Activated T-helper 1 cell treated with anti-CD3 and anti-CD28 coated beads, Interleukin-12 subunit alpha, Interleukin-12 subunit beta, Interleukin-2, Interleukin-4 antibody, amounts not matched to agents 30 ng/mL and 10 ng/mL and 1 ng/mL, durations not matched to agents 14 hours and 24 hours and 36 hours (primary cell): ENCODE measurements around the gene ATF7IP2. TPM values are rescaled to one million over a fixed set of nuclear protein-coding genes. Genes with fewer than 3 reads are reported as not detected.
"Not testable (repeated sequence)": the region's sequence is repeated elsewhere in the genome, so short reads cannot be mapped to it uniquely, and the experiment has no call there.

Source experiments
- DNase-seq: peaks from one replicate; pipeline ENCODE4 v3.0.0; 2021; ENCODE audit warnings: low spot score
- H3K27ac Mint-ChIP-seq: one replicate; pipeline ENCODE4 v1.8.0; 2021; ENCODE audit warnings: mild to moderate bottlenecking, mixed read lengths
- H3K27me3 Mint-ChIP-seq: one replicate; pipeline ENCODE4 v1.8.0; 2022; ENCODE audit warnings: mild to moderate bottlenecking, moderate library complexity, mixed read lengths; ENCODE audit not compliant: insufficient read depth
- H3K36me3 Mint-ChIP-seq: one replicate; pipeline ENCODE4 v1.8.0; 2021; ENCODE audit warnings: low read depth, mixed read lengths
- H3K4me1 Mint-ChIP-seq: one replicate; pipeline ENCODE4 v1.8.0; 2021; ENCODE audit warnings: low read depth, mixed read lengths
- H3K4me3 Mint-ChIP-seq: one replicate; pipeline ENCODE4 v1.8.0; 2021; ENCODE audit warnings: mild to moderate bottlenecking, moderate library complexity, mixed read lengths
- H3K9me3 Mint-ChIP-seq: one replicate; pipeline ENCODE4 v1.8.0; 2021; ENCODE audit warnings: mixed read lengths
- intact Hi-C: fragments of 100-400 bp; cut with micrococcal nuclease; formaldehyde crosslinking; loops from one replicate; pipeline ENCODE4 v1.15.1; 2024
- total RNA-seq: library from RNA; stranded (reverse); gene quantifications from 2 replicates; pipeline ENCODE4 v1.2.3, GENCODE V29; 2022

ATF7IP2 gene
- total RNA-seq, 1 donor from 2014 or later: 25.9 TPM

- Mint-ChIP-seq H3K36me3 (peaks cover 15% of the 10 kb centered on the region), H3K4me1 (no peaks in the 10 kb centered on the region), H3K27me3 (peaks cover 2% of the 10 kb centered on the region), H3K4me3 (no peak overlapping the region), H3K9me3 (peaks cover 23% of the 10 kb centered on the region), H3K27ac (no peak overlapping the region)
- intact Hi-C loops: no loop called here
- no peak for DNase-seq
Measured at GRCh38 chr16:10485698-10486382, 100.0 kb downstream of the ATF7IP2 start.

DNA sequence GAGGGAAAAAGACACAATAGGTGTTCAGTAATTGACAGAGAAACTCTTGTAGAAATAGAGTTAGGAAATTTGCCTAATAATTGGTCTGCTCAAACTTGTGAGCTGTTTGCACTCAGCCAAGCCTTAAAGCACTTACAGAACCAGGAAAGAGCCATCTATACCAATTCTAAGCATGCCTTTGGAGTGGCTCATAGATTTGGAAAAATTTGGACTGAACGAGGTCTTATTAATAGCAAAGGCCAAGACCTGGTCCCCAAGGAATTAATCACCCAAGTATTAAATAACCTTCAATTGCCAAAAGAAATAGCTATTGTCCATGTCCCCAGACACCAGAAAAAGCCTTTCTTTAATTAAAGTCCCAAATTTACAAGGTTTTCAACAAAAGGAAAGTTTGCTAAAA lies 104.3 kb downstream of the ATF7IP2 start:
- peaks cover 2% of the 10 kb centered on the region for H3K27me3 Mint-ChIP-seq
- H3K9me3 Mint-ChIP-seq: peaks cover 31% of the 10 kb centered on the region
- intact Hi-C loops: no loop called here
- no peak overlapping the region for H3K4me3 Mint-ChIP-seq
- DNase-seq: no peak
- H3K27ac Mint-ChIP-seq: no peak overlapping the region
- H3K36me3 Mint-ChIP-seq: peaks cover 5% of the 10 kb centered on the region
- no peaks in the 10 kb centered on the region for H3K4me1 Mint-ChIP-seq

GRCh38 chr16:10493276-10493675 lies 107.4 kb downstream of the ATF7IP2 start:
- Mint-ChIP-seq H3K27me3 (no peaks in the 10 kb centered on the region), H3K4me1 (no peaks in the 10 kb centered on the region), H3K36me3 (no peaks in the 10 kb centered on the region), H3K4me3 (no peak overlapping the region), H3K27ac (no peak overlapping the region), H3K9me3 (peaks cover 23% of the 10 kb centered on the region)
- DNase-seq: no peak
- intact Hi-C loops: no loop called here

GRCh38 chr16:10494343-10495030 lies 108.6 kb downstream of the ATF7IP2 start:
- no peaks in the 10 kb centered on the region for H3K27me3 Mint-ChIP-seq
- DNase-seq: no peak
- intact Hi-C loops: no loop called here
- H3K36me3 Mint-ChIP-seq: no peaks in the 10 kb centered on the region
- no peak overlapping the region for H3K4me3 Mint-ChIP-seq
- H3K27ac Mint-ChIP-seq: no peak overlapping the region
- H3K9me3 Mint-ChIP-seq: peaks cover 23% of the 10 kb centered on the region
- no peaks in the 10 kb centered on the region for H3K4me1 Mint-ChIP-seq

- intact Hi-C loops: no loop called here
Measured at GRCh38 chr16:10495031-10495345, 109.1 kb downstream of the ATF7IP2 start.

GRCh38 chr16:10497132-10498101 lies 111.6 kb downstream of the ATF7IP2 start:
- no peak overlapping the region for H3K27ac Mint-ChIP-seq
- DNase-seq: no peak
- H3K36me3 Mint-ChIP-seq: no peaks in the 10 kb centered on the region
- intact Hi-C loops: no loop called here
- peaks cover 23% of the 10 kb centered on the region for H3K9me3 Mint-ChIP-seq
- H3K4me1 Mint-ChIP-seq: no peaks in the 10 kb centered on the region
- no peak overlapping the region for H3K4me3 Mint-ChIP-seq
- H3K27me3 Mint-ChIP-seq: no peaks in the 10 kb centered on the region

More at GRCh38 chr16:10495031-10495345, 109.1 kb downstream of the ATF7IP2 start:
- peaks cover 23% of the 10 kb centered on the region for H3K9me3 Mint-ChIP-seq
- no peak overlapping the region for H3K27ac Mint-ChIP-seq
- H3K36me3 Mint-ChIP-seq: no peaks in the 10 kb centered on the region
- no peaks in the 10 kb centered on the region for H3K4me1 Mint-ChIP-seq
- no peak overlapping the region for H3K4me3 Mint-ChIP-seq
- no peak for DNase-seq
- no peaks in the 10 kb centered on the region for H3K27me3 Mint-ChIP-seq

- no peak for DNase-seq
Measured at GRCh38 chr16:10500582-10500981, 114.7 kb downstream of the ATF7IP2 start.

DNA sequence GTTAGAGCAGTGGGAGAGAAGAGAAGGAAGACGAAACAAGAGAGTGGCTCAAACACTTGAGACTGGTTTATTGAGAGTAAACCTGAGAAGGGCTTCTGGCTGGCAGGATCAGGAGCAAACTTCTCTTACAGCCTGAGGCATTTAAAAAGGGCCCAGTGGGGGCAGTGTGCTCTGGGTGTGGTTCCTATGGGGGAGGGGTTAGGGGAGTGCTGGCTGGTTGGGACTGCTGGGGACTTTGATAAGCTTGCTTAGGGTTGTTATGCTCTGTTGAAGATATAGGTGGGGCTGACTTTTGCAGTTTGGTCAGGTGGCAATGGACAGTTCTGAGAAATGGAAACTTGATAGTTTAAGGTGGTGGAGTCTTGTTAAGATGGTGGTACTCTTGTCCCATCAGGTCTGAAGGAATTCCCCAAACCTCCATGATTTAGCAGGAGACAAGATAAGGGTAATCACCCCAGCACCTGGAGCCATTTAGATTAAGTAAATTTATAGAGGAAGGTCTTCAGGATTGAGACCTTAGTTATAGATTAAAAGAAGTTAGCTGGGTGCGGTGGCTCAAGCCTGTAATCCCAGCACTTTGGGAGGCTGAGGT lies 115.3 kb downstream of the ATF7IP2 start:
- H3K4me1 Mint-ChIP-seq: no peaks in the 10 kb centered on the region
- intact Hi-C loops: no loop called here
- H3K27ac Mint-ChIP-seq: no peak overlapping the region
- DNase-seq: no peak
- no peaks in the 10 kb centered on the region for H3K27me3 Mint-ChIP-seq
- no peak overlapping the region for H3K4me3 Mint-ChIP-seq
- H3K36me3 Mint-ChIP-seq: no peaks in the 10 kb centered on the region
- peaks cover under 1% of the 10 kb centered on the region for H3K9me3 Mint-ChIP-seq

More at GRCh38 chr16:10500582-10500981, 114.7 kb downstream of the ATF7IP2 start:
- no peak overlapping the region for H3K27ac Mint-ChIP-seq
- H3K27me3 Mint-ChIP-seq: no peaks in the 10 kb centered on the region
- peaks cover 4% of the 10 kb centered on the region for H3K9me3 Mint-ChIP-seq
- no peak overlapping the region for H3K4me3 Mint-ChIP-seq
- no peaks in the 10 kb centered on the region for H3K36me3 Mint-ChIP-seq
- H3K4me1 Mint-ChIP-seq: no peaks in the 10 kb centered on the region
- intact Hi-C loops: no loop called here

- Mint-ChIP-seq H3K27me3 (no peaks in the 10 kb centered on the region), H3K4me1 (no peaks in the 10 kb centered on the region), H3K36me3 (no peaks in the 10 kb centered on the region), H3K27ac (no peak overlapping the region), H3K4me3 (no peak overlapping the region), H3K9me3 (no peaks in the 10 kb centered on the region)
- no peak for DNase-seq
- intact Hi-C loops: no loop called here
Measured at GRCh38 chr16:10502776-10503175, 116.9 kb downstream of the ATF7IP2 start.

- Mint-ChIP-seq H3K27me3 (peaks cover 4% of the 10 kb centered on the region), H3K27ac (no peak overlapping the region), H3K4me1 (peaks cover 2% of the 10 kb centered on the region), H3K9me3 (no peaks in the 10 kb centered on the region), H3K36me3 (no peaks in the 10 kb centered on the region), H3K4me3 (no peak overlapping the region)
- intact Hi-C loops: no loop called here
- DNase-seq: no peak
Measured at GRCh38 chr16:10504404-10504885, 118.6 kb downstream of the ATF7IP2 start.

- H3K36me3 Mint-ChIP-seq, DNase-seq: not testable (repeated sequence)
Measured at GRCh38 chr16:10505286-10505685, 119.4 kb downstream of the ATF7IP2 start.

DNA sequence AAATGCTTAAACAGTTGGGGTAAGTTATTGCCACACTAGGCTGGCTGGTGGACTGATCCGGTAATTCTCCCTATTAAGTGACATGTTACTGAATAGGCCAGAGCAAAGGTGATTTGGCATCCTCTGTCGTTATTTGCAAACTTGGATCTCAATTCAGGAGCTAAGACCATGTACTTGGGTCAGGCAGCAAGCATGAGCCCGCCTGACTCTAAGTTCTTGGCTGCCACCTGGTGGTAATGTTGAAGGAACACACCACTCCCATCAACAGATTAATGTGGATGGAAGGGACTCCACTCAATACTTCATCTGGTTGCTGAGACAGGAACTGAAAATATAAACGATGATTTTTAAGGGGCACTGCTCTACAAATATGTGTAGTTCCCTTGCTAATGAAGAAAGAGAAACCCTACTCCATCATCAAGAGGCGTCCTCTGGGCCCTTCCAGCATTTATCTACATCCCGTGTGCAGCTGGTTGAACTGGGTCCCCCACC lies 123.7 kb downstream of the ATF7IP2 start:
- Mint-ChIP-seq H3K9me3 (no peaks in the 10 kb centered on the region), H3K4me3 (no peak overlapping the region), H3K4me1 (peaks cover 11% of the 10 kb centered on the region), H3K27ac (peak overlapping the region; percentile 64), H3K36me3 (no peaks in the 10 kb centered on the region), H3K27me3 (peaks cover 14% of the 10 kb centered on the region)
- peak; percentile 49 for DNase-seq
- intact Hi-C loops: loop anchor here (1.0 to 2.0 kb wide), 3 partner anchors 123 to 252 kb away; partner anchors contain the start of gene ATF7IP2

More at GRCh38 chr16:10505286-10505685, 119.4 kb downstream of the ATF7IP2 start:
- H3K4me3 Mint-ChIP-seq, H3K27me3 Mint-ChIP-seq, H3K4me1 Mint-ChIP-seq, H3K27ac Mint-ChIP-seq, H3K9me3 Mint-ChIP-seq, intact Hi-C loops: not testable (repeated sequence)
